Anterior cingulate cortex (tissue), 58 donors: Measurements from ENCODE around the gene PDE6C.
"Not testable (repeated sequence)": the region's sequence is repeated elsewhere in the genome, so short reads cannot be mapped to it uniquely, and the experiment has no call there.

Experiments
- DNase-seq, 58 donors: peaks; one replicate each; lab custom pipeline; 2025; lab: John Stamatoyannopoulos, UW

The PDE6C gene

GRCh38 chr10:93696582-93696981 lies 84.2 kb downstream of the PDE6C start:
- DNase-seq, result not testable (repeated sequence)

GRCh38 chr10:93697207-93697606 lies 84.9 kb downstream of the PDE6C start:
- DNase-seq, result no peak

- DNase-seq, result peak in 11 of 58 donors; percentile 1 to 63 (median 42)
Observed at GRCh38 chr10:93701866-93702209, 89.5 kb downstream of the PDE6C start.

- peak; percentile 59 to 96 (median 92) for DNase-seq
Observed at GRCh38 chr10:93702210-93703001, 90.1 kb downstream of the PDE6C start, which contains the start of gene FRA10AC1. TSS of gene FRA10AC1 (minus strand) at chr10:93702592. CDS start at chr10:93700106, 2,486 bp downstream.

GRCh38 chr10:93703066-93703465 lies 90.7 kb downstream of the PDE6C start:
- DNase-seq, result peak in 16 of 58 donors; percentile 8 to 71 (median 44)

GRCh38 chr10:93703841-93704240 lies 91.5 kb downstream of the PDE6C start:
- DNase-seq, result no peak

GRCh38 chr10:93704451-93704850 lies 92.1 kb downstream of the PDE6C start:
- no peak for DNase-seq

GRCh38 chr10:93707623-93708022 lies 95.3 kb downstream of the PDE6C start:
- DNase-seq, result no peak

- DNase-seq, result no peak
Observed at GRCh38 chr10:93710333-93710909, 98.1 kb downstream of the PDE6C start.

- DNase-seq, result no peak
Observed at GRCh38 chr10:93711891-93712290, 99.6 kb downstream of the PDE6C start.

GRCh38 chr10:93712593-93712992 lies 100.3 kb downstream of the PDE6C start:
- DNase-seq, result peak in 12 of 58 donors; percentile 2 to 42 (median 14)

- DNase-seq, result no peak
Observed at GRCh38 chr10:93715345-93715744, 103.0 kb downstream of the PDE6C start.
